ENCODE measurements around the gene SNAPC3. TPM values are rescaled to one million over a fixed set of nuclear protein-coding genes. Genes with fewer than 3 reads are reported as not detected.

The SNAPC3 gene
- total and polyA plus RNA-seq, 2 donors (not counting 3 experiments of a cell fraction or from before 2014, with no cell fraction given) = 15.2 to 32.6 TPM

- no peaks in the 10 kb centered on the region for H3K9me3 ChIP-seq (replicated peaks; ENCODE audit: control insufficient read depth, insufficient read depth, low read length)
- peaks cover 6 to 20% of the 10 kb centered on the region in 2 experiments for H3K36me3 ChIP-seq (ENCODE audit: control insufficient read depth in 2 of 2, extremely low read depth in 1 of 2, insufficient read depth in 2 of 2, low read length in 2 of 2)
- no peaks in the 10 kb centered on the region for H3K79me2 ChIP-seq (ENCODE audit: control insufficient read depth, insufficient read depth, low read length)
- TF ChIP-seq POLR2AphosphoS5 (IDR thresholded peaks at IDR 0.05; ENCODE audit: insufficient read depth, low read depth, low read length) (no peak), JUN (IDR thresholded peaks at IDR 0.05; ENCODE audit: borderline replicate concordance, insufficient read depth, insufficient read length, low read depth) (no peak), FOS (IDR thresholded peaks at IDR 0.05; ENCODE audit: borderline replicate concordance, insufficient read depth, low read length) (no peak), MYC (IDR thresholded peaks at IDR 0.05; ENCODE audit: low read depth, low read length) (no peak), CTCF (IDR thresholded peaks at IDR 0.05; ENCODE audit: extremely low read depth in 1 of 2, insufficient read depth in 1 of 2, low read depth in 1 of 2, low read length in 2 of 2) (no peak), POLR2A (IDR thresholded peaks at IDR 0.05; ENCODE audit: low read depth, low read length) (no peak), EZH2 (IDR thresholded peaks at IDR 0.05; ENCODE audit: borderline replicate concordance, low read depth, low read length, severe bottlenecking) (no peak), GATA2 (IDR thresholded peaks at IDR 0.05; ENCODE audit: insufficient read depth, insufficient read length, low read depth, low read length) (no peak), MAX (IDR thresholded peaks at IDR 0.05; ENCODE audit: insufficient read depth, insufficient read length) (no peak)
- H4K20me1 ChIP-seq (replicated peaks; ENCODE audit: control insufficient read depth, extremely low read depth, insufficient read depth, low read length) = no peaks in the 10 kb centered on the region
- ChIA-PET CTCF (interaction anchor here (1.0 to 1.8 kb wide), 5 partner anchors 9 to 137 kb away, joined by 3 to 6 read pairs (median 4); no protein-coding TSS in a partner anchor), POLR2A (no interaction called here)
- no peak overlapping the region for H2AFZ ChIP-seq (ENCODE audit: low read depth, low read length)
- no peak overlapping the region for H3K9ac ChIP-seq (replicated peaks; ENCODE audit: extremely low read depth, insufficient read depth, low read length)
- no peaks in the 10 kb centered on the region for H3K27me3 ChIP-seq (ENCODE audit: control insufficient read depth in 2 of 2, insufficient read depth in 2 of 2, low read length in 2 of 2)
- no TSS peak for BruUV-seq (replicated peaks)
- intact Hi-C loops (cut with micrococcal nuclease) (no loop called here), dilution Hi-C loops (cut with MboI; ENCODE audit: extremely low pct_ligation_motif_present, low sequenced_read_pairs) (no loop called here)
- peaks cover 4% of the 10 kb centered on the region for H3K4me1 ChIP-seq (ENCODE audit: control insufficient read depth, extremely low read depth, insufficient read depth, low read length)
- no peak for DNase-seq (ENCODE audit: low read depth, low spot score)
- no peak overlapping the region for H3K27ac ChIP-seq (ENCODE audit: insufficient read depth, low read depth, low read length)
- no peak for FAIRE-seq
- peaks cover 3% of the 10 kb centered on the region for H3K9me1 ChIP-seq (replicated peaks; ENCODE audit: control insufficient read depth, extremely low read depth, insufficient read depth, low read length)
- H3K4me3 ChIP-seq (replicated peaks in 1 of 3; ENCODE audit: insufficient read depth in 1 of 3, low read depth in 1 of 3, low read length in 3 of 3) = no peak overlapping the region
- no peak overlapping the region for H3K4me2 ChIP-seq (ENCODE audit: insufficient read depth, low read length)
Measured at GRCh38 chr9:15469406-15469805, 46.7 kb downstream of the SNAPC3 start.
